ENCODE measurements around the gene C3orf85. TPM values are rescaled to one million over a fixed set of nuclear protein-coding genes. Genes with fewer than 3 reads are reported as not detected.

The C3orf85 gene
- total RNA-seq, 4 donors from 2014 or later = not detected

GRCh38 chr3:109161487-109162123 lies 25.1 kb downstream of the C3orf85 start:
- H3K9me3 ChIP-seq = peaks cover 0 to 4% (median 0%) of the 10 kb centered on the region in 4 donors
- WGBS, 2 donors = 35 to 39% methylated on average over 2 of the region's 2 CpGs
- H3K4me3 ChIP-seq = no peak overlapping the region
- no peaks in the 10 kb centered on the region for H3K4me1 ChIP-seq
- DNase-seq (ENCODE audit: low spot score in 2 of 2) = no peak
- H3K36me3 ChIP-seq = no peaks in the 10 kb centered on the region
- no peaks in the 10 kb centered on the region for H3K27me3 ChIP-seq
- no peak overlapping the region for H3K27ac ChIP-seq
- TF ChIP-seq POLR2A (IDR thresholded peaks at IDR 0.05) (no peak), CTCF (IDR thresholded peaks at IDR 0.05) (no peak), EP300 (IDR thresholded peaks at IDR 0.05) (no peak)

GRCh38 chr3:109165905-109166304 lies 29.4 kb downstream of the C3orf85 start:
- no peak overlapping the region for H3K4me3 ChIP-seq

GRCh38 chr3:109171479-109171878 lies 35.0 kb downstream of the C3orf85 start:
- no peak for DNase-seq (ENCODE audit: low spot score in 2 of 2)
- no peaks in the 10 kb centered on the region for H3K27me3 ChIP-seq
- H3K36me3 ChIP-seq = no peaks in the 10 kb centered on the region
- no peak overlapping the region for H3K4me3 ChIP-seq
- H3K27ac ChIP-seq = no peak overlapping the region
- no peaks in the 10 kb centered on the region for H3K4me1 ChIP-seq
- TF ChIP-seq CTCF (IDR thresholded peaks at IDR 0.05) (no peak), EP300 (IDR thresholded peaks at IDR 0.05) (no peak), POLR2A (IDR thresholded peaks at IDR 0.05) (no peak)
- no peaks in the 10 kb centered on the region for H3K9me3 ChIP-seq
- WGBS, 2 donors = 95 to 97% methylated on average over 3 of the region's 3 CpGs

More at GRCh38 chr3:109165905-109166304, 29.4 kb downstream of the C3orf85 start:
- Histone ChIP-seq H3K9me3 (peaks cover 0 to 4% (median 0%) of the 10 kb centered on the region in 4 donors), H3K4me1 (no peaks in the 10 kb centered on the region), H3K27ac (no peak overlapping the region), H3K36me3 (no peaks in the 10 kb centered on the region), H3K27me3 (no peaks in the 10 kb centered on the region)
- no peak for DNase-seq (ENCODE audit: low spot score in 2 of 2)
- no peak for TF ChIP-seq EP300 (IDR thresholded peaks at IDR 0.05)
- TF ChIP-seq POLR2A (IDR thresholded peaks at IDR 0.05) = no peak
- no peak for TF ChIP-seq CTCF (IDR thresholded peaks at IDR 0.05)
- WGBS, 2 donors = 82 to 87% methylated on average over 4 of the region's 4 CpGs

GRCh38 chr3:109175411-109175810 lies 38.9 kb downstream of the C3orf85 start:
- Histone ChIP-seq H3K9me3 (no peaks in the 10 kb centered on the region), H3K36me3 (no peaks in the 10 kb centered on the region), H3K4me3 (no peak overlapping the region), H3K27ac (no peak overlapping the region), H3K4me1 (no peaks in the 10 kb centered on the region), H3K27me3 (no peaks in the 10 kb centered on the region)
- no peak for DNase-seq (ENCODE audit: low spot score in 2 of 2)
- WGBS, 2 donors = 67 to 70% methylated on average over 3 of the region's 3 CpGs
- TF ChIP-seq POLR2A (IDR thresholded peaks at IDR 0.05) (no peak), CTCF (IDR thresholded peaks at IDR 0.05) (no peak), EP300 (IDR thresholded peaks at IDR 0.05) (no peak)

- Histone ChIP-seq H3K4me3 (no peak overlapping the region), H3K27me3 (no peaks in the 10 kb centered on the region), H3K27ac (no peak overlapping the region), H3K9me3 (no peaks in the 10 kb centered on the region), H3K4me1 (no peaks in the 10 kb centered on the region), H3K36me3 (no peaks in the 10 kb centered on the region)
- TF ChIP-seq CTCF (IDR thresholded peaks at IDR 0.05) (no peak), POLR2A (IDR thresholded peaks at IDR 0.05) (no peak), EP300 (IDR thresholded peaks at IDR 0.05) (no peak)
- 91 to 93% methylated on average over 4 of the region's 4 CpGs for WGBS, 2 donors
- no peak for DNase-seq (ENCODE audit: low spot score in 2 of 2)
These were observed 40.2 kb downstream of the C3orf85 start for GRCh38 chr3:109176726-109177125.

Data from tibial nerve (tissue), 4 donors.